GM21515 (cell line): ENCODE data around the gene CD82.
"Not testable (repeated sequence)": the region's sequence is repeated elsewhere in the genome, so short reads cannot be mapped to it uniquely, and the experiment has no call there.

Source experiments
- ATAC-seq: cut with Tn5 transposase; IDR thresholded peaks from one replicate; pipeline ENCODE4 v1.9.1; 2021; ENCODE audit not compliant: unreplicated experiment

Gene CD82

DNA sequence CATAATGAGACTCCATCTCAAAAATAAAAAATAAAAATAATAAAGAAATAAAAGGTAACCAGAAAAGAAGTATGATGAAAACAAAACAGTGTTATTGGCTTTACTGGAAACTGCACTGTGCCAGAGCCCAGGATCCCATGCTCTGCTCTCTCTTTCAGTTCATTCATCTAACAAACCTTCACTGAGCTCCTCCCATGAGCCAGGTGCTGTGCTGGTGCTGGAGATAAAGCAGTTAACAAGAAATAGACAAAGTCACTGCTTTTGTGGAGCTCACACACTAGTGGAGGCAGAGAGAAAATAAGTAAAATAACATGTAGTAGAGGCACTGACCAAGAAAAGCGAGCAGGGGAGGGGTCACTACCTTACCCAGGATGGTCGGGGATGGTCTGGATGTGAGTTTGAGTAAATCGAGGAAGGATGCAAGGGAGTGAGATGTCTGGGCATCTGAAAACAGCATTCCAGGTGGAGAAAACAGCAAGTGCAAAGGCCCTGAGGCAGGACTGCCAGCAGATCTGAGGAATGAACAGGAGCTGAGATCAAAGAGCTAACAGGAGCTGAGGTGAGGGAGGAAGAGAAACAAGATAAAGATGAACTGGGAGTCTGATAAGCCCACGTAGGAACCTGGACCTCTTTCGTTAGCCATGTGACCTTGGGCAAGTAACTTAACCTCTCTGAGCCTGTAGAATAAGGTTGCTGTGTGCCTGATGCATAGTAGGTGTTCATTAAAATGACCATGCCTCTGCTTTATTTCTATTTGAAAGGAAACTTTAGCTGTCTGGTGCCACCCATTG lies 31.3 kb upstream of the CD82 start:
- ATAC-seq: no peak

DNA sequence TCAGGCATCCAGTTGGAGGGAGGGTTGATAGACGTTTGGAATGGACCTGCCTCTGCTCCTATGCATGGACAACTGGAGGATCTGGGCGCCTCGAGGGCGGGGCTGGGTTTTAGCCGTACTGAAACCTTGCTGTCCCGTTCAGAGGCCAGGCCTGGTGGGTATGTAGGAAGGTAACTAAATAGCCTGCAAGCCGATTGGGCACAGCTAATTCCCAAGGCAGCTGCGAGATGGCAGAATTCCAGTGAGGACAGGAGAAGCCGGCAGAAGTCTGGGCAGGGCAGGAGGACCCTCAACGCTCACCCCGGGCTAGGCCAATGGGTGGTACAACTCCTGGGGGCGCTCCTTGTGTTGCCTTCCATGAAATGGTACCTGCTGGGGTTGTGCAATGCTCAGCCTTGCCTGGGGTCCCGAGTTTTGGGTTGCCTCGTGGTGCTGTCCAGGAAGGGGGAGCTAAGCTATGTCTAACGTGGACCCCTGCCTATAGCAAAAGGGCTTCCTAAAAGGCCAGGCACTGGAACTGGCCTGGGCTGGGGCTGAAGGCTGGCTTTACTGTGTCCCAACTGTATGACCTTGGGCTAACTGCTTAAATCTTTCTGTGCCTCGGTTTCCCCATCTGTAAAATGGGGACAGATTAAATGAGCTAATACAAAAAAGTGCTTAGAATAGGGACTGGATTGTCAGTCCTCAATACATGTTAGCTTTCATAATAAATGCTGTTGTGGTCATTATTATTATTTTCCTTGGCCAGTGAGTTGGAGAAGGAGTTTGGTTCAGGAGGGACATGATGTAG lies 30.1 kb upstream of the CD82 start:
- ATAC-seq: no peak

DNA sequence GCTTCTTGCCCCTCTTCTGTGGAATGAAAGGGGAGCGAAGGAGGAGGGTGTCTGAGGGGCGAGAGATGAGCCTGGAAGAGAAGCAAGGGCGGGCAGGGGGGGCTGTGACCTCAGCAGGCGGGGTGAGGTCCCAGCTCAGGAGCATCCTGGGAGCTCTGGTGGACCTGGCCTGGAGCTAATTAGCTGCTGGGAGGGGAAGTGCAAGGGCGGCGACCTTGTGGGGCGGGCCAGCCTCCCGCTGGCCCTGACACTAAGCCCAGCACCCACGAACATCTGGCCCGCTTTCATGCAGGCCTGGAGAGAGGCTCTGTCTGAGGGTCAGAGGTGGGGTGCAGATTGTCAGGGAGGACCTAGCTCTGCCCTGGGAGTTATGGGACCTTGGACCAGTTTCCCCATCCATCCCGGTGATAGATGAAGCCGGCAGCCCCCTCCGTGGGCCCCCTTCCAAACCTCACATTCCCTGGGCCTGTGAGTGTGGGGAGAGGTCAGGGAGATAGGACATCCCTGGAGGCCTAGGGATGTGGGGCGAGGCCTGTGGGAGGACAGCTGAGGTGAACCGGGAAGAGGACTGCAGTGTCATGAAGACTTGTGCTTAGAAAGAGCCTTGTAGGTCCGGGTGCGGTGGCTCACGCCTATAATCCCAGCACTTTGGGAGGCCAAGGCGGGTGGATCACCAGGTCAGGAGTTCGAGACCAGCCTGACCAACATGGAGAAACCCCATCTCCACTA lies 28.5 kb upstream of the CD82 start:
- ATAC-seq: no peak

DNA sequence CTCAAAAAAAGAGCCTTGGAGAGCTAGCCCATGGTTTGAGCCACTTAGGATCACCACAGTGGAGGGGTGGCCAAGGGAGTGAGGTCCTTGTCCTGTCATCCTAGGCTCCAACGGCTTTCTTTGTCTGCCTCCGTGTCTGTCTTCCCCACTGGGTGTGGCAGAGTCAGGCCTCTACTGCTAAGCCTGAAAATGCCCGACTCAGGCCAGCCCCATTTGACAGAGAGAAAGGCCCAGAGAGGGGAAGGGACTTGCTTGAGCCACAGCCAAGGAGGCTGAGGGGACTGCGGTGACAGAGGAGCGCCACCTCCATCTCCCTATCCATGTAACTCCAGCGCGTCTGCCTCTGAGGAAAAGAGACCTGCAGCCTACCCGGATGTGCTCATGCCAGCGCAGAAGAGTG lies 27.8 kb upstream of the CD82 start:
- ATAC-seq: no peak

DNA sequence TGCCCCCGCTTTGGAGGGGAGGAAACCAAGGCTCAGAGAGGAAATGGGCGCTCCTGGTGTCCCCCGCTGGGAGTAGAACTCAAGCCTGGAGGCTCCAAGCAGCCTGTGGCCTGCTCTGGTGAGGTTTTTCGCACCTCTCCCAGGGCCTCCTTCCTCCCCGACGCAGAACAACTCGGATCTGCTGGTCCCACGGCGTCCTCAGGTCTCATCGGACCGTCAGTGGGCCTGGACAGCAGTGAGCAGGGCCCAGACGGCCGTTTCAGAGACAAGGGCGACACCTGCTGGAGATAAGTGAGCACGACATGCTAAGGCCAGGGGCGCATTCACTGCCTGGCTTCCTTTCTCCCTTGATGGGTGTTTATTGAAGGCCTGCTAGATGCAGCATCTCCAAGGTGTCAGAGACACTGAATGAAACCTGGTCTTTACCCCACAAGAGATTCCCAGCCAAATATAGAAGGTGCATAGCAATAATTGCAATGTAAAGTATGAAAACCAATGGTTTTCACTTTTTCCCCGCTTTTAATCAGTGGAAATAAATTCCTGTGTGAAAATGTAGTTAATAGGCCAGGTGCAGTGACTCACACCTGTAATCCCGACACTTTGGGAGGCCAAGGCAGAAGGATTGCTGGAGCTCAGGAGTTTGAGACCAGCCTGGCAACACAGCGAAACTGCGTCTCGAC lies 26.9 kb upstream of the CD82 start:
- ATAC-seq: peak; percentile 70

DNA sequence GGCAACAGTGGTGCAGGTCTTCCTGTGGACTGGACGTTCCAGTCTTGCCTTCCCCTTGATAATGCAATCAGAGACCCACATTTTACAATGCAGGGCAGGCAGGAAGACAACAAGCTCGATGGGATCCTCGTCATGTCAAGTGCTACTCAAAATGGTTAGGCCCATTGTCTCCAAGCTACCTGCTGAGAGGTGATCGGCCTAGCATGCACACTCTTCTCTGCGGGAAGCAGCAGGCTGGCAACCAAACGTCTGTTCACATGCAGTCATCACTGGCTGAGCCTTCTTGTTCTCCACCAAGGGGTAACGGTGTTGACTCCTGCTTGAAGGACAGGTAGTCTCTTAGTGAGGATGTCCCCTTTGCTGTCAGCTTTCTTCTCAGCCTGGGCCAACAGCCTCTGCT lies 25.5 kb upstream of the CD82 start:
- ATAC-seq: no peak

DNA sequence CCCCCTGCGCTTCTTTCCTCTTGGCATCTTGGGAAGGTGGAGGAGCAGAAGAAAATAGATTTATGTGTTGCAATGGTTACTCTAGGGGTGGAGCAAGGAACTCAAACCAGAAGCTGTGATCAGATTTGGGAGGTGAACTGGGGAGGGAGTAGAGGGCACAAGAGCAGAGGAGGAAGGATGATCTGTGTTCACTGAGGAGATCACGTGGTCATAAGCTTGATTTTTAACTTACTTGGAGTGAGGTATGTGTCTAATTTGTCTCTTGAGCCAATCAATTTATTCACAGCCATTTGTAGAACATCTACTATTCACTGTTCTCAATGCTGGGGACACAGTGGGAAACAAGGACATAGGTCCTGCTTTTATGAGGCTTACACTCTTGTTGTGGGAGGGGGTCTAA lies 24.8 kb upstream of the CD82 start:
- ATAC-seq: no peak

DNA sequence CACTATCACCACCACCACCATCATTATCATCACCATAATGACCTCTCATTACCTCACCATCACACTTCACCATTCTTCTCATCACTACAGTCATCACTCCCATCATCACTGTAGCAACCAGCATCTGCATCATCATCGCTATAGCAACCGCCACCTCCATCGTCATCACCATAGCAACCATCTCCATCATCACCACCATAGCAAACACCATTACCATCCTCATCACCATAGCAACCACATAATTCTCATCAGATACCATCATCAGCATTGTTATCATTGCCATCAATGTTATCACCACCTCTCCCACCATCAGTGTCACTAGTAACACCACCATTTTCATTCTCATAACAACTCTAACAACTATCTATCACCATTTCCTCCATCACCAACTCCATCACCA lies 23.1 kb upstream of the CD82 start:
- no peak for ATAC-seq

DNA sequence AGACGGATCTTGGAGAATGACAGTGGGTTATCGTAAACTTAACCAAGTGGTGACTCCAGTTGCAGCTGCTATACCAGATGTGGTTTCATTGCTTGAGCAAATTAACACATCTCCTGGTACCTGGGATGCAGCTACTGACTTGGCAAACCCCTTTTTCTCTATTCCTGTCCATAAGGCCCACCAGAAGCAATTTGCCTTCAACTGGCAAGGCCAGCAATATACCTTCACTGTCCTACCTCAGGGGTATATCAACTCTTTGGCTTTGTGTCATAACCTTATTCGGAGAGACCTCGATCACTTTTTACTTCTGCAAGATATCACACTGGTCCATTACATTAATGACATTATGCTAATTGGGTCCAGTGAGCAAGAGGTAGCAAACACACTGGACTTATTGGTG lies 18.5 kb upstream of the CD82 start:
- ATAC-seq: not testable (repeated sequence)

DNA sequence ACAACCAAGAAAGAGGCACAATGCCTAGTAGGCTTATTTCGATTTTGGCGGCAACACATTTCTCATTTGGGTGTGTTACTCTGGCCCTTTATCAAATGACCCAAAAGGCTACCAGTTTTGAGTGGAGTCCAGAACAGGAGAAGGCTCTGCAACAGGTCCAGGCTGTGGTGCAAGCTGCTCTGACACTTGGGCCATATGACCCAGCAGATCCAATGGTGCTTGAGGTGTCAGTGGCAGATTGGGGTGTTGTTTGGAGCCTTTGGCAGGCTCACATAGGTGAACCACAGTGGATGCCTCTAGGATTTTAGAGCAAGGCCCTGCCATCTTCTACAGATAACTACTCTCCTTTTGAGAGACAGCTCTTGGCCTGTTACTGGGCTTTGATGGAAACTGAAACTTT lies 17.9 kb upstream of the CD82 start:
- ATAC-seq: not testable (repeated sequence)

DNA sequence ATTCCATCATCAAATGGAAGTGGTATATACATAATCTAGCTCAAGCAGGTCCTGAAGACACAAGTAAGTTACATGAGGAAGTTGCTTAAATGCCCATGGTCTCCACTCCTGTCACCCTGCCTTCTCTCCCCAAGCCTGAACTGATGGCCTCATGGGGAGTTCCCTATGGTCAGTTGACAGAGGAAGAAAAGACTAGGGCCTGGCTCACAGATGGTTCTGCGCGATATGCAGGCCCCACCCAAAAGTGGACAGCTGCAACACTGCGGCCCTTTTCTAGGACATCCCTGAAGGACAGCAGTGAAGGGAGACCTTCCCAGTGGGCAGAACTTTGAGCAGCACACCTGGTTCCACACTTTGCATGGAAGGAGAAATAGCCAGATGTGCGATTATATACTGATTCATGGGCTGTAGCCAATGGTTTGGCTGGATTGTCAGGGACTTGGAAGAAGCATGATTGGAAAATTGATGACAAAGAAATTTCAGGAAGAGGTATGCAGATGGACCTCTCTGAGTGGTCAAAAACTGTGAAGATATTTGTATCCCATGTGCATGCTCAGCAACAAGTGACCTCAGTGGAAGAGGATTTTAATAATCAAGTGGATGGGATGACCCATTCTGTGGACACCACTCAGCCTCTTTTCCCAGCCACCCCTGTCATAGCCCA lies 17.3 kb upstream of the CD82 start:
- ATAC-seq: no peak

DNA sequence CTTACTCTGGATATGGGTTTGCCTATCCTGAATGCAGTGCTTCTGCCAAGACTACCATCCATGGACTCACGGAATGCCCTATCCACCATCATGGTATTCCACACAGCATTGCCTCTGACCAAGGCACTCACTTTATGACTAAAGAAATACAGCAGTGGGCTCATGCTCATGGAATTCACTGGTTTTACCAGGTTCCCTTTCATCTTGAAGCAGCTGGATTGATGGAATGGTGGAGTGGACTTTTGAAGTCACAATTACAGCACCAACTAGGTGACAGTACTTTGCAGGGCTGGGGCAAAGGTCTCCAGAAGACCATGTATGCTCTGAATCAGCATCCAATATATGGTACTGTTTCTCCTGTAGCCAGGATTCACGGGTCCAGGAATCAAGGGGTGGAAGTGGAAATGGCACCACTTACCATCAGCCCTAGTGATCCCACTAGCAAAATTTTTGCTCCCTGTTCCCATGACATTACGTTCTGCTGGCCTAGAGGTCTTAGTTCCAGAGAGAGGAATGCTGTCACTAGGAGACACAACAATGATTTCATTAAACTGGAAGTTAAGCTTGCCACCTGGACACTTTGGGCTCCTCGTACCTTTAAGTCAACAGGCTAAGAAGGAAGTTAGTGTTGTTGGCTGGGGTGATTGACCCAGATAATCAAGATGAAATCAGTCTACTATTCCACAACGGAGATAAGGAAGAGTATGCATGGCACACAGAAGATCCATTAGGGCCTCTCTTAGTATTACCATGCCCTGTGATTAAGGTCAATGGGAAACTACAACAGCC lies 16.3 kb upstream of the CD82 start:
- ATAC-seq: not testable (repeated sequence)

DNA sequence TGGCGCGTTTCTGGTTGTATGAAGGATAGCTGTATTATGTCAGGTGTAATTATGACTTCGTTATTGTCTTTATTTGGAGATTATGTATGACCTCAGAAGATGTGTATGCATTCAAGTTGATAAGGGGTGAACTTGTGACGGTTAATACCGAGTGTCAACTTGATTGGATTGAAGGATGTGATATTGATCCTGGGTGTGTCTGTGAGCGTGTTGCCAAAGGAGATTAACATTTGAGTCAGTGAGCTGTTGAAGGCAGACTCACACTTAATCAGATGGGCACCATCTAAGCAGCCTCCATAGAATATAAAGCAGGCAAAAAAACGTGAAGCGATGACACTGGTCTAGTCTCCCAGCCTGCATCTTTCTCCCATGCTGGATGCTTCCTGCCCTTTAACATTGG lies 15.3 kb upstream of the CD82 start:
- no peak for ATAC-seq

DNA sequence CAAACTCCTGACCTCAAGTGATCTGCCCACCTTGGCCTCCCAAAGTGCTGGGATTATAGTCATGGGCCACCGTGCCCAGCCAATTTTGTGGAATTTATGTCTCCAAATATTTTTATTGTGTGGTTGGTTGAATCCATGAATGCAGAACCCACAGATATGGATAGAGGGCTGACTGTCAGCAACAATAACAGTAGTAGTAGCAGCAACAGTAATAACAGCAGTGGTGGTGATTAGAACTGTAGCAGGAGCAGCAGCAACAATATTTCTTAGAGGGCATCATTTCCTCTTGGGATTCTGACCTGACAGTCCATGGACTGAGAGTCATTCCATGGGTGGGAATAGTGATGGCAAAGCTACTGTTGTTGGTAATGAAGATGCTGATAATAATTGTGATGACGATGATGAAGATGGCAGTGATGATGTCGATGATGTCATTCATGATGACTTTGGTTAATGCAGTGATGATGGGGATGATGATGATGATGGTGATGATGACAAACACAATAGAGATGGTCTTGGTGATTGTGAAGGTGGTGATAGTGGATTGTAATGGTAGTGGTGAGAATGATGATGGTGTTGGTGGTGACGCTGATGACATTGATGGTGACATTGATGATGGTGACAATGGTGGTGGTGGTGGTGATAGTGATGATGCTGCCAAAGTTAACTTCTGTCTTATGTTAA lies 13.9 kb upstream of the CD82 start:
- no peak for ATAC-seq

DNA sequence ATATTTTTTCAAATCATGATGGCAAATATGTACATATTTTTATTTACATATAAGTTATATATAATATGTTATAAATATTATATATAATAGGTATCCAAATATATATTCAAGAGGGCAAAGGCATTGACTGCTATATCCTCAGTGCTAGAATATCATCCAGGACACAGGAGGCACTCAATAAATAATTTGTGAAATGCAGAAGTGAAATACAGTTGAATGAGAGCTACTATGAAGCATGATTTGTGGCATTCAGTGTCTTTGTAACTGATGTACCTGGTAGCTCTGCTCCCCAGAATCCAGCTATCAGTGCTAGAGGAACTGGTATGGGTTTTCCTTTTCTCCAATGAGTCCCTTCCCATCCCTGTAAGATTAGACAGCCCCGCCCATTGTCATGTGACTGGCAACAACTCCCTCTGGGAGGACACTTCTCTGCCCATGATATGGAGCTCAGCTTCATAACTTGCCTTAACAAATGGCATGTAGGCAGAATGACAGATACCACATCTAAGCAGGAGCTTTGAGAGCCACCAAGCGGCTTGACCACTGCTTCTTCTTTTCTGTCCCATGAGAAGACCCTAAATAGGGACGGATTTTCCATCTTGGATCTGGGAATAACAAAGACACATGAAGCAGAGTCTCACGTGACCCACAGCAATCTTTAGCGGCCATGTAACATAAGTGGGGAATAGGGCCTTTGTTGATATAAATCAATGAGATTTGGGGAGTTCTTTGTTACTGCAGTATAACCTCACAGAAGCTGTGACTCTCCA lies 10.2 kb upstream of the CD82 start:
- no peak for ATAC-seq

DNA sequence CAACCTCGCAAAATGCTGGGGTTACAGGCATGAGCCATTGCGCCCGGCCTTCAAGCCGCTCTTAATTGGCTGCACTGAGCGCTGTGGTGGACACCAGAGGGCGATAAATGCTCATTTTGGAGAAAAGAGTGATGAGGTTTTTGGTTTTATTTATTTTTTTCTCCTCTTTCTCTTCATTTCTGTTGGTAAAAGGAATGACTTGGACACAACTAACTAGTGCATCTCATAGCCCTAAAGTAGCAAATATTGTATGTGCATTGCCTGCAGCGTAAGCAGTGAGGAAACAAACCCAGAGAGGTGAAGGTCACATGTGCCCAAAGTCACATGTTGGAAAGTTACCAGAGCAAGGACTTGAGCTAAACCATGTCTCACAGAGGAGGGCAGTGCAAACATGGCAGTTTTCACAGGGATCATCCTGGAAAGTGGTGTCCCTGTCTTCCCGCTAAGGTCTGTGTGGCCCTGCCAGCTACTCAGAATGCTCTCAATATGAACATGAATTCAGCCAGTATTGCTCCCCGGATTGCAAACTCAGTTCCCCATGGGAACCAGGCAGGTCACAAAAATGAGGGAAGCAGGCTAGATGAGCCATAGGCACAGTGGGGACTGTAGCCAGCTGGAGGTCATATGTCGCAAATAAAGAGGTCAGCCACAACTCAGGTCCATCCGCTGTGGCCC lies 8.6 kb upstream of the CD82 start:
- no peak for ATAC-seq

DNA sequence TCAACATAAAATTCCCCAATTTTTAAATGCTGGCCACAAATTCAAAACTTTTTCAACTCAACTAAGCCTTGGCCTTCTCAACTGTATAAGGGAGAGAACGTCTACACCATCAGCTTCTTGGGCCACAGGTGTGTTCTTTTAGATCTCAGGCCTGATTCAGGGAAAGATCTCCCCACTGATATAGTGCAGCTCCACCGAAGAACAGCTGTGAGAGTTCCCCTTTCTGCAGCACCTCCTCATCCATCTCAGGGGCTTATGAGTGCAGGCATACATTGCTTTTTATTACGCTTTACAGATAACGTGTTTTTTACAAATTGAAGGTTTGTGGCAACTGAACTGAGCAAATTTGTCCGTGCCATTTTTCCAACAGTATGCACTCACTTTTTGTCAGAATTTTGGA lies 8.0 kb upstream of the CD82 start:
- ATAC-seq: no peak
